Kidney (tissue), 14 donors: ENCODE data around the gene POLR2F. TPM values are rescaled to one million over a fixed set of nuclear protein-coding genes. Genes with fewer than 3 reads are reported as not detected.
A peak's percentile ranks its signal among the peaks of the same experiment; 100 is the strongest.
"Not testable (repeated sequence)": the region's sequence is repeated elsewhere in the genome, so short reads cannot be mapped to it uniquely, and the experiment has no call there.

Source experiments
- DNase-seq, 5 donors: peaks; one replicate each; pipeline ENCODE4 v3.0.0-alpha.2; 2013 to 2020
- FAIRE-seq: peaks from 2 replicates; lab custom pipeline; 2012; peaks lifted over from hg19 to GRCh38; lab: Jason Lieb, UNC
- H3K27ac ChIP-seq, 2 donors: one replicate each; pipeline ENCODE4 v1.7.0; 2013; ENCODE audit warnings: low read depth in 2 of 2, low read length in 2 of 2, inconsistent platforms in 1 of 2
- H3K27me3 ChIP-seq: one replicate; pipeline ENCODE4 v1.7.1; 2013; ENCODE audit warnings: low read length, inconsistent platforms; ENCODE audit not compliant: control insufficient read depth, insufficient read depth
- H3K36me3 ChIP-seq, 3 donors: one replicate each; pipeline versions ENCODE4 v1.7.0 to v1.7.1; 2013; ENCODE audit warnings: low read length in 3 of 3, control low read depth in 1 of 3, inconsistent platforms in 1 of 3; ENCODE audit not compliant: insufficient read depth in 3 of 3, control insufficient read depth in 2 of 3
- H3K4me1 ChIP-seq, 3 donors: one replicate each; pipeline versions ENCODE4 v1.7.0 to v1.7.1; 2013; ENCODE audit warnings: low read length in 3 of 3, inconsistent platforms in 1 of 3, low read depth in 1 of 3; ENCODE audit not compliant: control insufficient read depth in 2 of 3, insufficient read depth in 2 of 3
- H3K4me3 ChIP-seq, 3 donors: one replicate each; pipeline versions ENCODE4 v1.7.0 to v1.8.1; 2013; ENCODE audit warnings: low read length in 3 of 3, control low read depth in 1 of 3, inconsistent platforms in 1 of 3
- H3K9ac ChIP-seq, 3 donors: one replicate each; pipeline versions ENCODE4 v1.7.0 to v1.7.1; 2013; ENCODE audit warnings: low read length in 3 of 3, control low read depth in 1 of 3, inconsistent platforms in 1 of 3
- H3K9me3 ChIP-seq, 3 donors: one replicate each; pipeline versions ENCODE4 v1.7.0 to v1.7.1; 2013; ENCODE audit warnings: low read length in 3 of 3, control low read depth in 1 of 3, inconsistent platforms in 1 of 3; ENCODE audit not compliant: control insufficient read depth in 2 of 3, insufficient read depth in 1 of 3
- CTCF ChIP-seq: IDR thresholded peaks from 3 replicates; pipeline ENCODE4 v1.5.1; 2012; ENCODE audit warnings: mild to moderate bottlenecking, moderate library complexity, borderline replicate concordance; ENCODE audit not compliant: insufficient read depth; ENCODE audit errors: extremely low read depth
- intact Hi-C: fragments of 100-400 bp; cut with DNase I; formaldehyde crosslinking; loops from one replicate; pipeline ENCODE4 v1.11.1; 2022
- polyA plus RNA-seq: library from polyadenylated mRNA; stranded (reverse); fragments of 350-450 nt; fragmentation: Illumina TruSeq; extraction: RNeasy Lipid Tissue Mini Kit (QIAGEN cat#74804); gene quantifications from one replicate; pipeline ENCODE4 v1.2.3, GENCODE V29; 2014; ENCODE audit warnings: low read depth, low replicate concordance; ENCODE audit not compliant: insufficient read depth
- total RNA-seq: library from RNA; stranded (reverse); fragmentation: NEBNext Ultra II Directional; extraction: Animal tissue kit (Norgen Biotek cat#: 25700); gene quantifications from one replicate; pipeline ENCODE4 v1.2.1, GENCODE V29; 2021
- donor health status: control.
- donor health status: control.
- donor health status: control.
- donor health status: control.
- donor health status: control.
- donor health status: DM: yes; HTN: yes; CAD: no.
- donor health status: Normal renal cell carcinoma (clear cell type).

POLR2F gene
- total and polyA plus RNA-seq, 2 donors from 2014 or later, result 57.9 to 121 TPM

GRCh38 chr22:37943825-37944198 lies 9.7 kb upstream of the POLR2F start:
- H3K4me1 ChIP-seq, result peaks cover 0 to 10% (median 6%) of the 10 kb centered on the region in 3 donors
- H3K27me3 ChIP-seq, result no peaks in the 10 kb centered on the region
- H3K36me3 ChIP-seq, result peaks cover 0 to 11% (median 11%) of the 10 kb centered on the region in 3 donors
- H3K9ac ChIP-seq, result no peak overlapping the region
- TF ChIP-seq CTCF, result no peak
- no peaks in the 10 kb centered on the region for H3K9me3 ChIP-seq
- intact Hi-C loops, result no loop called here
- H3K4me3 ChIP-seq, result no peak overlapping the region
- DNase-seq, result peak in 1 of 5 donors; percentile 70
- peak overlapping the region; percentile 7 to 39 for H3K27ac ChIP-seq
- FAIRE-seq, result no peak

- H3K9ac ChIP-seq, intact Hi-C loops, FAIRE-seq, H3K27me3 ChIP-seq, H3K4me3 ChIP-seq, H3K27ac ChIP-seq, H3K9me3 ChIP-seq: not testable (repeated sequence)
- DNase-seq, result peak in 1 of 5 donors; percentile 54
- Histone ChIP-seq H3K4me1 (peaks cover 0 to 10% (median 6%) of the 10 kb centered on the region in 3 donors), H3K36me3 (peaks cover 0 to 11% (median 11%) of the 10 kb centered on the region in 3 donors)
Measured at GRCh38 chr22:37944423-37944822, 9.1 kb upstream of the POLR2F start.

- H3K27ac ChIP-seq, FAIRE-seq, H3K27me3 ChIP-seq, intact Hi-C loops, H3K9me3 ChIP-seq, H3K4me3 ChIP-seq, H3K9ac ChIP-seq, H3K36me3 ChIP-seq: not testable (repeated sequence)
- H3K4me1 ChIP-seq, result peaks cover 0 to 10% (median 6%) of the 10 kb centered on the region in 3 donors
- DNase-seq, result peak in 1 of 5 donors; percentile 61
Measured at GRCh38 chr22:37947142-37947795, 6.2 kb upstream of the POLR2F start.

- intact Hi-C loops, result no loop called here
- Histone ChIP-seq H3K4me1 (peaks cover 0 to 11% (median 5%) of the 10 kb centered on the region in 3 donors), H3K27ac (no peak overlapping the region), H3K9me3 (no peaks in the 10 kb centered on the region), H3K27me3 (no peaks in the 10 kb centered on the region), H3K9ac (no peak overlapping the region), H3K36me3 (no peaks in the 10 kb centered on the region), H3K4me3 (no peak overlapping the region)
- TF ChIP-seq CTCF, result no peak
- DNase-seq, result peak in 3 of 5 donors; percentile 57 to 66 (median 65)
- FAIRE-seq, result no peak
Measured at GRCh38 chr22:37951305-37951704, 2.2 kb upstream of the POLR2F start.

GRCh38 chr22:37952629-37953028 lies 870 bp upstream of the POLR2F start:
- FAIRE-seq, H3K9me3 ChIP-seq, H3K27me3 ChIP-seq, DNase-seq, intact Hi-C loops, H3K27ac ChIP-seq: not testable (repeated sequence)
- Histone ChIP-seq H3K36me3 (peaks cover 2 to 11% (median 7%) of the 10 kb centered on the region in 3 donors), H3K4me1 (peaks cover 0 to 11% (median 5%) of the 10 kb centered on the region in 3 donors), H3K9ac (peak overlapping the region in 2 of 3 donors; percentile 84 to 94), H3K4me3 (peak overlapping the region; percentile 85 to 94 (median 89))
